HT-29 (cell line): ENCODE measurements around the gene SF1. TPM values are rescaled to one million over a fixed set of nuclear protein-coding genes. Genes with fewer than 3 reads are reported as not detected.

Experiments used
- DNase-seq: peaks from one replicate; pipeline ENCODE4 v3.0.0-alpha.2; 2015; ENCODE audit warnings: low spot score
- total RNA-seq: library from RNA; depleted of rRNA; stranded (reverse); fragments of >200 nt; shearing (Covaris generic); gene quantifications from 2 replicates; pipeline ENCODE4 v1.2.3, GENCODE V29; 2014

Gene SF1
- total RNA-seq, 1 experiment from 2014 or later = 251 TPM

- no peak for DNase-seq
Measured at GRCh38 chr11:64801561-64802369, 23.4 kb upstream of the SF1 start.

- DNase-seq = no peak
Measured at GRCh38 chr11:64801158-64801464, 22.8 kb upstream of the SF1 start.

GRCh38 chr11:64800303-64801157, 22.2 kb upstream of the SF1 start:
- DNase-seq = no peak

- DNase-seq = no peak
Measured at GRCh38 chr11:64799623-64800302, 21.4 kb upstream of the SF1 start.

- no peak for DNase-seq
Measured at GRCh38 chr11:64799256-64799622, 20.9 kb upstream of the SF1 start.

GRCh38 chr11:64796757-64797541, 18.6 kb upstream of the SF1 start:
- DNase-seq = no peak

- DNase-seq = no peak
Measured at GRCh38 chr11:64796047-64796756, 17.9 kb upstream of the SF1 start.

- no peak for DNase-seq
Measured at GRCh38 chr11:64794526-64794925, 16.2 kb upstream of the SF1 start.

- no peak for DNase-seq
Measured at GRCh38 chr11:64793271-64794160, 15.2 kb upstream of the SF1 start.

GRCh38 chr11:64792482-64792881, 14.1 kb upstream of the SF1 start:
- DNase-seq = no peak

GRCh38 chr11:64791781-64792291, 13.5 kb upstream of the SF1 start:
- DNase-seq = no peak

GRCh38 chr11:64790205-64791095, 12.1 kb upstream of the SF1 start:
- DNase-seq = no peak

- no peak for DNase-seq
Measured at GRCh38 chr11:64789331-64790204, 11.2 kb upstream of the SF1 start.

- no peak for DNase-seq
Measured at GRCh38 chr11:64788321-64789215, 10.2 kb upstream of the SF1 start.

GRCh38 chr11:64787526-64788320, 9.4 kb upstream of the SF1 start:
- DNase-seq = peak; percentile 91

- no peak for DNase-seq
Measured at GRCh38 chr11:64786308-64786707, 8.0 kb upstream of the SF1 start.
